GM23338 (cell line): ENCODE data around the gene MEI1. TPM values are rescaled to one million over a fixed set of nuclear protein-coding genes. Genes with fewer than 3 reads are reported as not detected.

ENCODE experiments used
- ATAC-seq: fragments of 200-7000 bp; cut with Tn5 transposase; 3 replicates; pipeline ENCODE4 v1.9.1; 2020
- DNase-seq: peaks from one replicate; pipeline ENCODE4 v3.0.0-alpha.2; 2015; ENCODE audit warnings: low spot score
- H2AFZ ChIP-seq: fragments of 200-600 bp; sonication (generic); 2 replicates; pipeline ENCODE4 v1.8.0; 2016; ENCODE audit warnings: antibody characterized with exemption, mild to moderate bottlenecking, moderate library complexity
- H3F3A ChIP-seq: fragments of 200-600 bp; sonication (generic); replicated peaks from 2 replicates; pipeline ENCODE4 v1.8.0; 2017; ENCODE audit warnings: antibody characterized with exemption, mixed run types, low read depth
- H3K27ac ChIP-seq: fragments of 200-600 bp; sonication (generic); 2 replicates; pipeline ENCODE4 v1.6.1; 2016; ENCODE audit warnings: low read depth
- H3K27me3 ChIP-seq: fragments of 200-600 bp; sonication (generic); 2 replicates; pipeline ENCODE4 v1.8.0; 2016; ENCODE audit warnings: mild to moderate bottlenecking, mixed run types, moderate library complexity; ENCODE audit not compliant: insufficient read depth
- H3K36me3 ChIP-seq: fragments of 200-600 bp; sonication (generic); 2 replicates; pipeline ENCODE4 v1.8.0; 2016; ENCODE audit warnings: mild to moderate bottlenecking; ENCODE audit not compliant: insufficient read depth
- H3K4me1 ChIP-seq: fragments of 200-600 bp; sonication (generic); 2 replicates; pipeline ENCODE4 v1.8.0; 2016; ENCODE audit warnings: mild to moderate bottlenecking, moderate library complexity; ENCODE audit not compliant: insufficient read depth
- H3K4me2 ChIP-seq: fragments of 200-600 bp; sonication (generic); 2 replicates; pipeline ENCODE4 v1.7.1; 2017; ENCODE audit warnings: mixed run types
- H3K4me3 ChIP-seq: fragments of 200-600 bp; sonication (generic); 2 replicates; pipeline ENCODE4 v1.6.1; 2016; ENCODE audit warnings: mixed run types
- H3K79me2 ChIP-seq: fragments of 200-600 bp; sonication (generic); replicated peaks from 2 replicates; pipeline ENCODE4 v1.8.0; 2017; ENCODE audit warnings: mild to moderate bottlenecking; ENCODE audit not compliant: insufficient read depth
- H3K9me2 ChIP-seq: fragments of 200-600 bp; sonication (generic); 2 replicates; pipeline ENCODE4 v1.8.0; 2017; ENCODE audit not compliant: insufficient read depth
- H4K20me1 ChIP-seq: fragments of 200-600 bp; sonication (generic); replicated peaks from 2 replicates; pipeline ENCODE4 v1.8.0; 2017; ENCODE audit warnings: mild to moderate bottlenecking; ENCODE audit not compliant: insufficient read depth
- H3K27ac Mint-ChIP-seq: 2 replicates; pipeline ENCODE4 v1.8.0; 2020; ENCODE audit warnings: inconsistent platforms, mild to moderate bottlenecking, moderate library complexity, mixed read lengths
- H3K27me3 Mint-ChIP-seq: 3 replicates; pipeline ENCODE4 v1.8.0; 2022; ENCODE audit warnings: low read depth, mild to moderate bottlenecking, moderate library complexity, mixed read lengths, inconsistent platforms; ENCODE audit not compliant: insufficient read depth, poor library complexity
- H3K36me3 Mint-ChIP-seq: 3 replicates; pipeline ENCODE4 v1.8.0; 2021; ENCODE audit warnings: low read depth, mild to moderate bottlenecking, inconsistent platforms, moderate library complexity, mixed read lengths
- H3K4me1 Mint-ChIP-seq: 3 replicates; pipeline ENCODE4 v1.8.0; 2020; ENCODE audit warnings: mild to moderate bottlenecking, inconsistent platforms, mixed read lengths
- H3K4me3 Mint-ChIP-seq: 3 replicates; pipeline ENCODE4 v1.8.0; 2021; ENCODE audit warnings: moderate library complexity, mild to moderate bottlenecking, inconsistent platforms, mixed read lengths
- H3K9me3 Mint-ChIP-seq: 3 replicates; pipeline ENCODE4 v1.8.0; 2020; ENCODE audit warnings: moderate library complexity, mild to moderate bottlenecking, inconsistent platforms, mixed read lengths
- EZH2phosphoT487 ChIP-seq: fragments of 200-600 bp; sonication (generic); IDR thresholded peaks from one replicate; pipeline ENCODE4 v1.8.1; 2018; ENCODE audit warnings: antibody characterized with exemption; ENCODE audit not compliant: unreplicated experiment
- JUNB ChIP-seq: IDR thresholded peaks from one replicate; pipeline ENCODE4 v1.6.1; 2016; ENCODE audit warnings: antibody characterized with exemption; ENCODE audit not compliant: unreplicated experiment
- POLR2AphosphoS5 ChIP-seq: IDR thresholded peaks from 2 replicates; pipeline ENCODE4 v1.6.1; 2016; ENCODE audit warnings: antibody characterized with exemption, low read depth
- REST ChIP-seq: IDR thresholded peaks from one replicate; pipeline ENCODE4 v1.6.1; 2018; ENCODE audit warnings: antibody characterized with exemption; ENCODE audit not compliant: unreplicated experiment
- STAT1 ChIP-seq: IDR thresholded peaks from one replicate; pipeline ENCODE4 v1.6.1; 2016; ENCODE audit warnings: antibody characterized with exemption; ENCODE audit not compliant: unreplicated experiment
- ZNF114 ChIP-seq: fragments of 250-450 bp; sonication (Bioruptor Pico); IDR thresholded peaks from 2 replicates; pipeline ENCODE4 v1.5.0; 2020; ENCODE audit warnings: mild to moderate bottlenecking, moderate library complexity
- polyA plus RNA-seq: library from polyadenylated mRNA; unstranded; fragments of >200 nt; fragmentation: Nextera tagmentation; extraction: Ambion mirVana; gene quantifications from 2 replicates; pipeline ENCODE4 v1.2.1, GENCODE V29; 2016
- total RNA-seq: library from RNA; depleted of rRNA; stranded (reverse); fragments of >200 nt; shearing (Covaris generic); gene quantifications from 2 replicates; pipeline ENCODE4 v1.2.3, GENCODE V29; 2014
- TF ChIP-seq, protein P1 (sequence below): fragments of 250-450 bp; sonication (Bioruptor Pico); IDR thresholded peaks from 2 replicates; pipeline ENCODE4 v1.5.0; 2020; ENCODE audit warnings: mild to moderate bottlenecking, moderate library complexity
- TF ChIP-seq, protein P2 (sequence below), 2 experiments: fragments of 200-600 bp in 1 of 2; sonication (generic) in 1 of 2; conservative IDR thresholded peaks; 2 replicates each; pipeline versions ENCODE4 v1.5.1 to v1.6.1; 2016 to 2017; ENCODE audit warnings: antibody characterized with exemption in 2 of 2, low read depth in 2 of 2, mild to moderate bottlenecking in 2 of 2, moderate library complexity in 1 of 2

MEI1 gene
- total and polyA plus RNA-seq, 2 experiments from 2014 or later, result 0.28 to 0.87 TPM

DNA sequence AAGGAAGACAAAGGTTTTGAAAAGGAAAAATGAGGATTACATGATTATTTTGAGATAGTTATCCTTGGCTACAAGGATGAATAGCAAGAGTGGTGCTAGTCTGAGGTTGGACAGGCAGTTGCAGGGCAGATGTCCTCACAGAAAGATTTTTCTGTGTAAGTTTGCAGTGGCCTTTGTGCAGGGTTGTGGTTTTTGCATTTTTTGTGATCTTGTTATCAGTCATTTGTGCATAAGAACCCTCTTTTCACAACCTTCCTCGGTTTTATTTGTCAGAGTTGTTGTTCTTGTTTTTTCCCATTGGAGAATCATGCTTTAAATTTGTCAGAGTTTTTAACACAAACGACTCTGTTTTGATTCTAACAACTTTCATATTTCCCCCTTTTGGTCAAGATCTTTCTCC is 102.6 kb downstream of the MEI1 start:
- H3K27me3 ChIP-seq, result no peaks in the 10 kb centered on the region
- no peak overlapping the region for H3K27ac ChIP-seq
- H3K36me3 Mint-ChIP-seq, result peaks cover 7% of the 10 kb centered on the region; the same call in 2 of the 3 replicates
- H3F3A ChIP-seq, result peaks cover 8% of the 10 kb centered on the region; the same call in 1 of the 2 replicates
- peak overlapping the region; percentile 99 for H3K4me2 ChIP-seq
- peaks cover 53% of the 10 kb centered on the region for H3K79me2 ChIP-seq
- H4K20me1 ChIP-seq, result peaks cover 6% of the 10 kb centered on the region; the same call in 1 of the 2 replicates
- H2AFZ ChIP-seq, result no peak overlapping the region
- ATAC-seq, result no peak
- no peak overlapping the region for H3K27ac Mint-ChIP-seq
- H3K9me3 Mint-ChIP-seq, result no peaks in the 10 kb centered on the region
- H3K4me3 Mint-ChIP-seq, result peak overlapping the region; percentile 89
- H3K4me3 ChIP-seq, result peak overlapping the region; percentile 94
- peaks cover 22% of the 10 kb centered on the region for H3K4me1 Mint-ChIP-seq
- peaks cover 5% of the 10 kb centered on the region for H3K27me3 Mint-ChIP-seq
- no peaks in the 10 kb centered on the region; the same call in 1 of the 2 replicates for H3K36me3 ChIP-seq
- TF ChIP-seq, protein P1, sequence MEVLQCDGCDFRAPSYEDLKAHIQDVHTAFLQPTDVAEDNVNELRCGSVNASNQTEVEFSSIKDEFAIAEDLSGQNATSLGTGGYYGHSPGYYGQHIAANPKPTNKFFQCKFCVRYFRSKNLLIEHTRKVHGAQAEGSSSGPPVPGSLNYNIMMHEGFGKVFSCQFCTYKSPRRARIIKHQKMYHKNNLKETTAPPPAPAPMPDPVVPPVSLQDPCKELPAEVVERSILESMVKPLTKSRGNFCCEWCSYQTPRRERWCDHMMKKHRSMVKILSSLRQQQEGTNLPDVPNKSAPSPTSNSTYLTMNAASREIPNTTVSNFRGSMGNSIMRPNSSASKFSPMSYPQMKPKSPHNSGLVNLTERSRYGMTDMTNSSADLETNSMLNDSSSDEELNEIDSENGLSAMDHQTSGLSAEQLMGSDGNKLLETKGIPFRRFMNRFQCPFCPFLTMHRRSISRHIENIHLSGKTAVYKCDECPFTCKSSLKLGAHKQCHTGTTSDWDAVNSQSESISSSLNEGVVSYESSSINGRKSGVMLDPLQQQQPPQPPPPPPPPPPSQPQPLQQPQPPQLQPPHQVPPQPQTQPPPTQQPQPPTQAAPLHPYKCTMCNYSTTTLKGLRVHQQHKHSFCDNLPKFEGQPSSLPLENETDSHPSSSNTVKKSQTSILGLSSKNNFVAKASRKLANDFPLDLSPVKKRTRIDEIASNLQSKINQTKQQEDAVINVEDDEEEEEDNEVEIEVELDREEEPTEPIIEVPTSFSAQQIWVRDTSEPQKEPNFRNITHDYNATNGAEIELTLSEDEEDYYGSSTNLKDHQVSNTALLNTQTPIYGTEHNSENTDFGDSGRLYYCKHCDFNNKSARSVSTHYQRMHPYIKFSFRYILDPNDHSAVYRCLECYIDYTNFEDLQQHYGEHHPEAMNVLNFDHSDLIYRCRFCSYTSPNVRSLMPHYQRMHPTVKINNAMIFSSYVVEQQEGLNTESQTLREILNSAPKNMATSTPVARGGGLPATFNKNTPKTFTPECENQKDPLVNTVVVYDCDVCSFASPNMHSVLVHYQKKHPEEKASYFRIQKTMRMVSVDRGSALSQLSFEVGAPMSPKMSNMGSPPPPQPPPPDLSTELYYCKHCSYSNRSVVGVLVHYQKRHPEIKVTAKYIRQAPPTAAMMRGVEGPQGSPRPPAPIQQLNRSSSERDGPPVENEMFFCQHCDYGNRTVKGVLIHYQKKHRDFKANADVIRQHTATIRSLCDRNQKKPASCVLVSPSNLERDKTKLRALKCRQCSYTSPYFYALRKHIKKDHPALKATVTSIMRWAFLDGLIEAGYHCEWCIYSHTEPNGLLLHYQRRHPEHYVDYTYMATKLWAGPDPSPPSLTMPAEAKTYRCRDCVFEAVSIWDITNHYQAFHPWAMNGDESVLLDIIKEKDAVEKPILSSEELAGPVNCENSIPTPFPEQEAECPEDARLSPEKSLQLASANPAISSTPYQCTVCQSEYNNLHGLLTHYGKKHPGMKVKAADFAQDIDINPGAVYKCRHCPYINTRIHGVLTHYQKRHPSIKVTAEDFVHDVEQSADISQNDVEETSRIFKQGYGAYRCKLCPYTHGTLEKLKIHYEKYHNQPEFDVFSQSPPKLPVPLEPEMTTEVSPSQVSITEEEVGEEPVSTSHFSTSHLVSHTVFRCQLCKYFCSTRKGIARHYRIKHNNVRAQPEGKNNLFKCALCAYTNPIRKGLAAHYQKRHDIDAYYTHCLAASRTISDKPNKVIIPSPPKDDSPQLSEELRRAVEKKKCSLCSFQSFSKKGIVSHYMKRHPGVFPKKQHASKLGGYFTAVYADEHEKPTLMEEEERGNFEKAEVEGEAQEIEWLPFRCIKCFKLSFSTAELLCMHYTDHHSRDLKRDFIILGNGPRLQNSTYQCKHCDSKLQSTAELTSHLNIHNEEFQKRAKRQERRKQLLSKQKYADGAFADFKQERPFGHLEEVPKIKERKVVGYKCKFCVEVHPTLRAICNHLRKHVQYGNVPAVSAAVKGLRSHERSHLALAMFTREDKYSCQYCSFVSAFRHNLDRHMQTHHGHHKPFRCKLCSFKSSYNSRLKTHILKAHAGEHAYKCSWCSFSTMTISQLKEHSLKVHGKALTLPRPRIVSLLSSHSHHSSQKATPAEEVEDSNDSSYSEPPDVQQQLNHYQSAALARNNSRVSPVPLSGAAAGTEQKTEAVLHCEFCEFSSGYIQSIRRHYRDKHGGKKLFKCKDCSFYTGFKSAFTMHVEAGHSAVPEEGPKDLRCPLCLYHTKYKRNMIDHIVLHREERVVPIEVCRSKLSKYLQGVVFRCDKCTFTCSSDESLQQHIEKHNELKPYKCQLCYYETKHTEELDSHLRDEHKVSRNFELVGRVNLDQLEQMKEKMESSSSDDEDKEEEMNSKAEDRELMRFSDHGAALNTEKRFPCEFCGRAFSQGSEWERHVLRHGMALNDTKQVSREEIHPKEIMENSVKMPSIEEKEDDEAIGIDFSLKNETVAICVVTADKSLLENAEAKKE (CRISPR knock-in tag), result no peak
- no peak for TF ChIP-seq POLR2AphosphoS5
- TF ChIP-seq ZNF114, result no peak
- TF ChIP-seq EZH2phosphoT487, result no peak
- no peak for TF ChIP-seq JUNB
- DNase-seq, result no peak
- H3K4me1 ChIP-seq, result peaks cover 19% of the 10 kb centered on the region
- H3K9me2 ChIP-seq, result no peaks in the 10 kb centered on the region

GRCh38 chr22:41805639-41806038 is 106.3 kb downstream of the MEI1 start:
- Histone ChIP-seq H3K9me2 (no peaks in the 10 kb centered on the region), H3K27me3 (no peaks in the 10 kb centered on the region), H4K20me1 (peaks cover 10% of the 10 kb centered on the region), H3K27ac (no peak overlapping the region), H3K4me1 (peaks cover 7% of the 10 kb centered on the region), H3K4me3 (no peak overlapping the region), H3K4me2 (no peak overlapping the region), H3K79me2 (peaks cover 70% of the 10 kb centered on the region), H3F3A (no peaks in the 10 kb centered on the region), H2AFZ (no peak overlapping the region), H3K36me3 (no peaks in the 10 kb centered on the region; the same call in 1 of the 2 replicates)
- Mint-ChIP-seq H3K36me3 (peaks cover 20% of the 10 kb centered on the region), H3K27ac (no peak overlapping the region), H3K4me3 (no peak overlapping the region), H3K4me1 (peaks cover 10% of the 10 kb centered on the region), H3K9me3 (no peaks in the 10 kb centered on the region), H3K27me3 (peaks cover 2% of the 10 kb centered on the region)
- ATAC-seq (no peak), DNase-seq (no peak)
- TF ChIP-seq STAT1, result no peak
- no peak for TF ChIP-seq REST
- TF ChIP-seq, protein P2, sequence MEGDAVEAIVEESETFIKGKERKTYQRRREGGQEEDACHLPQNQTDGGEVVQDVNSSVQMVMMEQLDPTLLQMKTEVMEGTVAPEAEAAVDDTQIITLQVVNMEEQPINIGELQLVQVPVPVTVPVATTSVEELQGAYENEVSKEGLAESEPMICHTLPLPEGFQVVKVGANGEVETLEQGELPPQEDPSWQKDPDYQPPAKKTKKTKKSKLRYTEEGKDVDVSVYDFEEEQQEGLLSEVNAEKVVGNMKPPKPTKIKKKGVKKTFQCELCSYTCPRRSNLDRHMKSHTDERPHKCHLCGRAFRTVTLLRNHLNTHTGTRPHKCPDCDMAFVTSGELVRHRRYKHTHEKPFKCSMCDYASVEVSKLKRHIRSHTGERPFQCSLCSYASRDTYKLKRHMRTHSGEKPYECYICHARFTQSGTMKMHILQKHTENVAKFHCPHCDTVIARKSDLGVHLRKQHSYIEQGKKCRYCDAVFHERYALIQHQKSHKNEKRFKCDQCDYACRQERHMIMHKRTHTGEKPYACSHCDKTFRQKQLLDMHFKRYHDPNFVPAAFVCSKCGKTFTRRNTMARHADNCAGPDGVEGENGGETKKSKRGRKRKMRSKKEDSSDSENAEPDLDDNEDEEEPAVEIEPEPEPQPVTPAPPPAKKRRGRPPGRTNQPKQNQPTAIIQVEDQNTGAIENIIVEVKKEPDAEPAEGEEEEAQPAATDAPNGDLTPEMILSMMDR (conservative IDR thresholded peaks at IDR 0.05; ENCODE audit: low read depth in 2 of 2), result no peak
